ENCODE data around the gene SMOC1.

SMOC1 gene

DNA sequence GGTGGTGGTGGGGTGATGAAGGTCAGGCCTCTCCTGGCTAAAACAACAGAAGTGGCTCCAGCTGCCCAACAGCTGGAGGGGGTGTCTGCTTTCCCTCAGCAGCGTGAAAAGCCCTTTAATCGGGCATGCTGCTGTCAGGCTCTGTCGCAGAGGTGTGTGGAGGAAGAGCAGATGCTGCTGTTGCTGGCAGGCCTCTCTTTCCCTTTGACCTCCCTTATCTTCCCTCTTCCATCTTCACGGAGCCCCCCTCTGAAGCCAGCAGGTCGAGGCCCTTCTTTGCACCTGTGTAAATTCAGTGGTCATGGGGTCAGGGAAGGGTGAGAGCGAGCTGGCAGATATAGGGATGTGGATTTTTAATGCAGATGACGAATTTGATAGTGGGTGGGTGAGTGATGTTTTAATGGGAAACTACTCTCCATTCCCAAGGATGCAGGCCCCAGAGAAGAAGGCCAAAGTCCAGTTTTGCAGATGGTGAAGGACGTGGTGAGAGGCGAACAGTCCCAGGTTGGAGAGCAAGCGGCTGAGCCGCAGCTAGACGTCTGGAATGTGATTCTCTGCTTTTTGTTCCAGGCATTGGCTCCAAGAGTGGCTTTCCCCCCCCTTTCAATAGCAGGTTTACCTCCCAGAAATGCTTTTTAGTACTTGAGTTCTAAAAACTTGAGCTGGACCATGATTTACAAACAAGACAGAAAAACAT, 64.0 kb downstream of the SMOC1 start:
- DNase-seq = no peak

DNA sequence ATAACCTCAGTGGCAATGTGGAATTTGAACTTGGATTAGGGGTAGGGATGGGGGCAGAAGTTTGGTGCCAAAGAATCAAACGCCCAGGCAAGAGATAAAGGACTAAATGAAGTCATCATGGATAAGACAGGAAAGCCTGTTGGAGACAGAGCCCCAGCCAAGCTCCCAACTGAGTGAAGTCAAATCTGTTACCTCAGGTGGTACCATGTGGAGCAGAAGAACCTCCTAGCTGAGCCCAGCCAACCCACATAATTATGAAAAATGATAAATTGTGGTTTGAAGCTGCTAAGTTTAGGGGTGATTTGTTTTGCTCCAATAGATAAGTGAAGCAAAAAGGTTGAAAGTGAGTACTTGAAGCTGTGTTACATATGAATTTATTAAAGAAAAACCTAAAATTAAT, 66.1 kb downstream of the SMOC1 start:
- no peak for DNase-seq

DNA sequence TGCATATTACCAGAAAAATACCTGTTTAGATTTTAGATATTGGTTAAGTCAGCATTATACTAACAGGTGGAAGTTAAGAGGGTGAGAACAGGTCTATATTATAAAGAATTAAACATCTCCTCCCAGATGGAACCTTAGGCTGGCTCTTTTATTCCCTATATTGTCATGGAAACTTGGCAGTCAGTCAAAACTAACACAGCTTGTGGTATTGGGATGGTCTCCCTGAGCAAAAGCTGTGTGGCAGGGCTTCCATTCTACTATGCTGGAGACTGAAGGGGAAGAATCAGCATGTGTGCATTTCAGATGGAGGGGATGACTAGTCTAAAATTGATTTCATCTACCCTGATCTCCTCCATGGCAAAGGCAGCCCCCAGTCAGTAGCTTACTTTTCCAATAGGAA, 66.7 kb downstream of the SMOC1 start:
- DNase-seq = no peak

DNA sequence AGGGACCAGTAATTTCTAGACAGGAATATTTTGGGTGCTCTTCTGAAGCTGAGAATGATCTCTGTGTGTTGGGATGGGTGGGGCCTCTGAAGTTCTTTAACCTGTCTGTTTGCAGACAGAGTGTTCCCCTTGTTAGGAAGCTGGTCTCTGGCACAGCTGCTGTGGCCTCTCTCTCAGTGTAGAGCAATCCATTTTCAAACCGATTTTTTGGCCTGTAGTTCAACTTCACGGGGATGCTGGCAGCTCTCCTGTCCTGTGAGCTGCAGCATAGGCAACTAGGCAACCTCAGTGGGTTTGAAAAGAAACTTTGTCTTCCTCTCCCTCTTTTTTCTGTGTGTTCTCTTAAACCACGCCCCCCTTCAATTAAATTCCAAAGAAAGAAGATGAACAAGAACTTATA, 69.1 kb downstream of the SMOC1 start:
- no peak for DNase-seq

DNA sequence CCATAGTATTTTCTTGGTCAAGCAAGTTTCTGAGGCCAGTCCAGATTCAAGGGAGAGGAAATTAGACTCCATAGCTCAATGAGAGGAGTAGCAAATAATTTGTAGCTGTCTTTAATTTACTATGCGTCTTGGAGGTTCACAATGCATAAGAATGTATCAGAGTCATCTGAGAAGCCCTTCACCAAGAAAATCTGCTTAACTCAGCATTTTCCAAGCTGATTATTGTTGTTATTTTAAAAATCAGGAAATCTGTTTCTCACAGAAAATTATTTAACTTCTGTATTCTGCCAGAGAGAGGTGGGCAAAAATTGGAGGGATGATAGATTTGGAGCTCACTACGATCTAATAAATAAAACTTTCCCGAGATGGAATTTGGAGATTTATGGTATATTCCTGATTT, 72.0 kb downstream of the SMOC1 start:
- DNase-seq = no peak

DNA sequence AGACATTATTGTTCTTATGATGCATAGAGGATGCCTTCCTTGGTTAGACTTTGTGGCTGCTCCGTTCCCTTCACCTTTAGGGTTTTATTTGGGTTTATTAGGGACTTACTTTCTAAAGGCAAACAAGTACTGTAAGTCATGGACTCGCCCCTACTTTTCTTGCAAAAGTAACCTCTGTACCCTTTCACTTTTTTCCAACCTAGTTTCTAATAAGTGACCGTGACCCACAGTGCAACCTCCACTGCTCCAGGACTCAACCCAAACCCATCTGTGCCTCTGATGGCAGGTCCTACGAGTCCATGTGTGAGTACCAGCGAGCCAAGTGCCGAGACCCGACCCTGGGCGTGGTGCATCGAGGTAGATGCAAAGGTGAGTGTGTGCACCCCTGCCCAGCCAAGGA, 72.7 kb downstream of the SMOC1 start:
- DNase-seq = no peak

DNA sequence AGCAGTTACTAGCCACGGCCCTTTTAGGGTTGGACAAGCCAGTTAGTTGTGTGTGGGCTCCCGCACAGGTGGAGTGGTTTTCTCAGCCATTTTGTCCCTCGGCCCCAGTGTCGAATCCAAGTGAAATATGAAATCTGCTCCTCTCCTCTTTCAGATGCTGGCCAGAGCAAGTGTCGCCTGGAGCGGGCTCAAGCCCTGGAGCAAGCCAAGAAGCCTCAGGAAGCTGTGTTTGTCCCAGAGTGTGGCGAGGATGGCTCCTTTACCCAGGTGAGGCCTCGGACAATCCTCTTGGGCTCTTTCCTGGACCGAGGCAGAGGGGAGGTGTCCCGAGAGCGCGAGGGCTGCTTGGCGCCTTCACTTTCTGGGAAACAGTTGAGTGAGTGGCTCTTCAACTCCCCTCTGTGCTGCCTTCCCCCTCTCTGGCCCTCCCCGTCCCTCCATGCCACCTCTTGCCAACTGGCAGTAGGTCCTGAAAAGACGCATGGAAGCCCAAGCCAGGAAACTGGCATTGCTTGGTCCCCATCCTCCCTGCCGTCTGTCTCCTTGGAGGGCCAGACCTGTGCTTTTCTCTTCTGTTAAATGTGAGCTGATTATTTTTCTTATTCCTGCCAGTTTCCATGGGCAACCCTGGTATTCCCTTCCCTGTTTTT, 74.2 kb downstream of the SMOC1 start:
- no peak for DNase-seq

DNA sequence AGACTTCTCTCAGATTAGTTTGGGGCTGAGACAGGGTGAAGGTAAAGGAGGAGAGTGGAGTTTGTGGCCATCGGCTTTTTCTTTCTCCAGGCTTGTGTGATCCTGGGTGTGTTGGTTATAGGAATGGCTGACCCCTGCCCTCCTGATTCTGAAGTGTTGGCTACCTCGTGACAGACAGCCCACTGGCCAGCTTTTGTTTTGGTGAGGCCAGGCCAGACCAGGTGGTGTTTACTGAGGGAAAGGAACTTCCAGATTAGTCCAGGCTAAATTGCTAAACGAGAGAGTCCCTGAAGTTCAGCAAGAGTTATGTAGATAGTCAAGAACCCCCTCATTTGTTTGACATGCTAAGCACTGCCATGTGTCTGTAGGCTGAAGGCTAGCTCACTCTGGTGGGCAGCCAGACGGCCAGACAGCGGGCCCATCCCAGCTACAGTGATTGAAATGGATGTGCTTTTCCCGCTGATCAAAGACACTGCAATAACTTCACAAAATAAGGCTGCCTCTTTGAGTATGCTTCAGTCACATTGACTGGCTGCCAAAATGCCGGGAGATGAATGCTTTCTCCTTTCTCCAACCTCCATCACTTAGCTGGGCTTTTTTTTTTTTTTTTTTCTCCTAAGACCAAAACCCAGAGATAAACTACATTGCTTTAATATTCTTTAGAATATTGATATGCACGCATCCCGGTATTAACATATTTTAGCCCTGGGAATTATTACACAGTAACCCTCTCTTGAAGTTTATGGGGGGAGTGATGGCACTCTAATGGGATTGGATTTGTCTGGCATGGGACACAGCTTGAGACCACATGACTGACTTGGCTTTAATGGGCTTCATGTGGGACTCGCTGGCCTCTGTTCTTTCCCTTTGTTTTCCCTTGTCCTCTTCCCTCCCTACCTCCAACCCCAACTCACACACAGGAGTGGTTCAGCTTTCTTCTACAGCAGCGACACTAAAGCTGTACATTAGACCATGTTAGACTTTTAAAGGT, 76.9 kb downstream of the SMOC1 start:
- no peak for DNase-seq

DNA sequence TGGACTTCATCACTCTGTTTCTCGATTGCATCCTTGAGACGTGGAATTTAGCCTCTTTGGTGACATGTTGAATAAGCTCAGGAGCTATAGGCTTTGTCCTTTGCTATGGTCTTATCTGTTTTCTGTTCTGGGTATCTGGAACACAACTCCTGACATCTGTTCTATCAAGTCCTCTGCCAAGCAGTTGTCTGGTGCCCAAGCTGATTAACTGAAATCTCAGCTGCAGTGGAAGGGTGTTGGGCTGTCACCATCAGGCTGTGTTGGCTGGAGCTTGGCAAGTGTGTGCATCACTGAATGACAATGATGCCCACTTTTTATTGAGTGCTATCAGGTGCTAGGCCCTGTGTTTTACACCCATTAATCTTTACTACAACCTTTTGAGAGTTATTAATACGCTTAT, 77.8 kb downstream of the SMOC1 start:
- no peak for DNase-seq

DNA sequence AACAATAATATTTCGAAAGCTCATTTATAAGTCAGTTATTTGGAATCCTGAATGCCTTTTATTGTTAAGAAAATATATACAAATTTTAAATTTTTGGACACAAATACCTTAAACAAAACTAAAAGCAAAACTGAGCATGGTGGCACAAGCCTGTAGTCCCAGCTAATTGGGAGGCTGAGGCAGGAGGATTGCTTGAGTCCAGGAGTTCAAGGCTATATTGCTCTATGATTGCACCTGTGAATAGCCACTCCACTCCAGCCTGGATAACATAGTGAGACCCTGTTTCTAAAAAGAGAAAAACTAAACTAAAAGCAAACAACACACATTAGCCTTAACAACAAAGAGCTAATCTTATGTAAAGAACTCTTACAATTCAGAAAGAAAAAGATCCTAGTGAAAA, 78.8 kb downstream of the SMOC1 start:
- DNase-seq = no peak

DNA sequence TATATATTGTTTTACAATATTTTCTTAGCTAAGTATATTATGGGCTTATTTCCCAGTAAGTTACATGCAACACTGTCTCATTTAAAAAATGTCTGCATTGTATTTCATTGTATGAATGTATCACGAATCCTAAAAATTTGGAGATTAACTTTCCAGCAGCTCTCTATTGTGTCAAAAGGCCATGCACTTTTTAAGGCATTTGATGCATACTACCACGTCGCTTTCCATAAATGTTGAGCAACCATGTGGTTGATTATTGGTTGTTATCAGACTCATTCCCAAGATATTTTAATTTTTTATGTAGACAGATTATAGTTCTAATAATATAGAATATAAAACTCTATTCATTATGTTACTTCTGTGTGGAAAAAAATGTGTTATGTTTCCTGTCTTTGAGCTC, 79.9 kb downstream of the SMOC1 start:
- DNase-seq = no peak

DNA sequence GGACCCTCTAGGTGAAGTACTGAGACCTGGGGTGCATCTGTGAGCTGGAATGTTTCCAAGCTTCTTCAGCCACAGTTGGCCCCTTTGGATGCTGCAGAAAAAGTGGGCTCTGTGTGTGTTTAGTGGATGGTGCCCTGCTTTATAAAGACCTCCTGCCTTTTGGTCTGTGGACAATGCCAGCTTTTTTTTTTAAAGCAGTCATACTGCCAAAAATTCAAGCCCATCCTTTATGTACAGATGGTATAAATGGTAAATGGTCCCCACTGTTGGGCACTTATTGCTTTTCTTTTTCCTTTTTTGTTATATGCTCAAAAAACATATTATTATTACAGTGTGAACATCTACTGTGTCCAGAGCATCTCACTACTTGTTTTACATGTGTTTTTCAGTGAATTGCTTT, 81.1 kb downstream of the SMOC1 start:
- no peak for DNase-seq

DNA sequence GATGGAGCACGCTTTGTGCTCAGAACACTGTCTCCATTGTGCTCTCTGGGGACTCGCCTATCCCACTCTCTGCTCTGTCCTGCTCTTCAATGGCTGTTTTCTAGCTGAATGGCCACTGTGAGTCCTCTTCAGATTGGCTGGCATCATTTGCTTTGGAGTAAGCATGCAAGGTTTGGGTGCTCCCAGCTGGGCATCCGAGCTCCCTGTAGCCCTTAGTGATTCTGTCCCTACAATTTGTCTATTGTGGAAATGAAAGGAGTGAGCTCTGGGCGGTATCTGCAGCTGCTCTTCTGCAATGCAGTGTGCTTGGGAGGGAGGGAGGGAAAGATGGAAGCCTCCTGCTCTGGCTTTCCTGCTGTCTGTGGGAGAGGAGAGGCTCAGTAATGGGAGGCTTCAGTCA, 84.8 kb downstream of the SMOC1 start:
- no peak for DNase-seq

DNA sequence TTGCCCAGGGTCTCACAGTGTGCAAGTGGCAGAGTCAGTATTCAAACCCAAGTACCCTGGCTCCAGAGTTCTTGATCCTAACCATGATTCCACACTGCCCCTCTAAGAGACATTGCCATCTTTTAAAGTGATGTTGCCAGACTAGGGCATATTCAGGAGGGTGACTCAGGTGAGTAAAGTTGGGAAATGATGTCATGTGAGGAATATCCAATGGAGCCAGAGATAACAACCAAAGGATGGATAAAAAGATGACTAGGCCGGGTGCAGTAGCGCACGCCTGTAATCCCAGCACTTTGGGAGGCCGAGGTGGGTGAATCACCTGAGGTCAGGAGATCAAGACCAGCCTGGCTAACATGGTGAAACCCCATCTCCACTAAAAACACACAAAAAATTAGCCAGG, 85.6 kb downstream of the SMOC1 start:
- DNase-seq = no peak

DNA sequence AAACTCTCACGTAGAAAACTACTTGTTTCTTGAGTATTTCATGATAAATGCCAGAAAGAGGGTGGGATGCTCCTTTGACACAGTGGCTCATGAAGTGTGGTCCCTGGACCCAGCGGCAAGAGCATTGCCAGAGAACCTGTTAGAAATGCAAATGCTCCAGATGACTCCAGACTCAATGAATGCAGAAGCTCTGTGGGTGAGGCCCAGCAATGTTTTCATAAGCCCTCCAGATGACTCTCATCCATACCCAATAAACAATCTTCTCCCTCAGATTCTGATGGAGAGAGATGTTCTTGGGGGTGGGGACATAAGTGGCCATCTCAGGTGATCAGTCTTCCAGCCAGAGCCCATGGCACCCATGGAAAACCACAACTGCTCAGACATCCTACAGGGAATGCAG, 88.9 kb downstream of the SMOC1 start:
- DNase-seq = no peak

DNA sequence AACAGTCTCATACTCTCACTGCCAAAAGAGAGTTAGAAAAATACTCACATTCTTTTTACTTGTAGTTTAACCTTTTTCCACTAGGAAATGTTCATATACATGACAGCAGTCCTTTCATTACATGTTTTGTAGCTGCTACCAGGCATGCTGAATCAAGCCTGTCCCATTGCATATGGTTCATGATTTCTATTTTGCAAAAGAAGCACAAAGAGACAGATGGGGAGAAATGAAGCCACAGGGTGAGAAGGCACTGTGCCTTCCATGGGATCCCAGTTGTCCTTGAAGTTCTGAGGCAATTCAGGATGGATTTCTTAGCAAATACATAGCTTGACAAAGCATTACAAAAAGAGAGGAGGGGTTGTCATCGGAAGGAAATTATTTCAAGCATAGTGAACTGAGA, 89.5 kb downstream of the SMOC1 start:
- no peak for DNase-seq

DNA sequence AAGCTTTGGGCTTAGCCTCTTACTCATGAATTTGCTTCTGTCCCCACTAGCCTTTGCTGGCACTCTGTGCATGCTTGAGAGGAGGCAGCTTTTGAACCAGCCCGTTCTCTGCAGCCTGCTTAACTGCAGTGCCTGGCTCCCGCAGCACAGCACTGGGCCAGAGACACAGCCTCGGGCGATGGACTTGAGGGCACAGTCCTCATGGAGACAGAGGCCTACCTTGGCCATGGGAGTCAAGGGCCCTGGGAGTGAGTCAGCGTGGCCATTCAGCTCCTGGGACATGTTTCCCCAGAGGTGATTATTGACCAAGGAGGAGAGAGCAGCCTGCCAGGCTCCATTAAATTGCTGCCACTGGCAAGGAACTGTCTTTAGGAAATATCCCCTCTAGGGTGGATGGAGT, 93.5 kb downstream of the SMOC1 start:
- DNase-seq = no peak

DNA sequence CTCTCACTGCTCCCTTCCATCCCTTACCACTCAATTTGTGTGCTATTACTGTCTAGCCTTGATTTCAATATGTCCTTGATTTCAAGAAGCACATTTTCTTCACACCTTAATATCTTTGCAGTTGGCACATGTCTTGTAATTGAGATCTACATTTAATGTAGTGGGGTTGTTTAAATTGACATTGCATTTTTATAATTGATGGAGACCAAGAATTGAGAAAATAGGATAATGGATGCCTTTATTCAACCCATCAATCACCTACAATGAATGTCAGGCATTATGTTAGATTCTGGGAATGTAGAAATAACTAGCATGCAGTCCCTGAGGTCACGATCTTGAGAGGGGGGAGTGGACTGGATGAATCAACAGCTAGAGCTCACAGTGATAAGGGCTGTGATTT, 94.6 kb downstream of the SMOC1 start:
- no peak for DNase-seq

DNA sequence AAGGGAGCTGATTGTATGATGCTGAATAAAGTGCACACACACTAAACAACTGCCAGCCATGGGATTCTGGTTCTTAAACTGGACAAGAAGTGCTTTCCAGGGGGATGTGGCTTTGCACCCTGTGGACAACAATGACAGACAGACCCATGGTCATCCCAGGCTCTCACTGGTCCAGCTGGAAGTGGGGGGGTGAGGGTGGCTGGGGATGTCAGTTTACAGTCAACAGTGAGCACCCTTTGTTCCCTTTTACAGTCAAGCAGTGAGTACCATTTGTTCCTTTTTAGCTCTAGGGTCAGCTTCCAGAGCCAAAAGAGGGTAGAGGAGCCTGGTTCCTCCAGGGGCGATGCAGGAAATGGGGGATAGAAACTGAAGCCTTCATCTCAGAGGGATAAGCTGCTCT, 100.7 kb downstream of the SMOC1 start:
- no peak for DNase-seq

DNA sequence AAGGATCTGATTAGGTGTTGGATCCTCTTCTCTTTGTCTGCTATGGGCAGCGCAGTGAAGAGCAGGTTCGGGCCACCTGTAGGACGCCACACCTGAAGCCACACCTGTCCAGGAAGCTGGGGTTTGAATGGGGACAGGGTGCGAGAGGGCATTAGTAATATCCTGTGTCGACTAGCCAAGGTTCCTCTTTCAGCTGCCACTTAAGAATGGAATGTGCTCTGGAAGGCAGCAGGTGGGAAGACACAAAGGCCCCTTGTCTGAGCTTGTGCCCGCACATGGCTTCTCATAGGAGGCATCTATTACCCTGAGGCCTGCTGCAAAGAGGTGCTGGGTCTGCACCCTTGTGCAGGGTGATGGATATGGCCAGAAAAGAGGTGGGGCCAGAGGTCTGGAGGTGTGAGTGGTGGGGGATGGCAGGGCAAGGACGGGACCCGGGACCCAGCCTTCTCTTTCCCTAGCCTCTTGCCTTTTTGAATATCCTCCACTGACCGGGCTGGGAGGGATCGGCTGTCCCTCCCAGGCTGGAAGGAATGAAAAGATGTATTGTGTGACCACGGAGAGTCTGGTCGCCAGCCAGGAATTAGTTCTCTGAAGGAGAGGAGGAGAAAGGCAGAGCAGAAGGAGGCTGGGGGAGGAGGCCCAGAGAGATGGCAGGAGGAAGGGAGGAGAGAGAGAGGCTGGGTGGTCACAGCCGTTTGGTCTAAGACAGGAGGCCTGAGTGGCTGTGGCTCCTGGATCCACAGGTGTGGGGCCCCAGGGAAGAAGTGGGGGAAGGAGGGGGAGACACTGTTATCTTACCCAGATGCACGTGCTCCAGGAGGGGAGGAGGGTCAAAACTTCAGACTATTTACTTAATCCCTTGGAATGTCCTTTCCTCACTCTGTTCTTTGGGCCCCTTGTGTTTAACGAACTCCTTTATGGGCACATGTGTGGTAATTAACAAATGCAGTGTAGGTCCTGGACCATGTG, 101.5 kb downstream of the SMOC1 start:
- no peak for DNase-seq

DNA sequence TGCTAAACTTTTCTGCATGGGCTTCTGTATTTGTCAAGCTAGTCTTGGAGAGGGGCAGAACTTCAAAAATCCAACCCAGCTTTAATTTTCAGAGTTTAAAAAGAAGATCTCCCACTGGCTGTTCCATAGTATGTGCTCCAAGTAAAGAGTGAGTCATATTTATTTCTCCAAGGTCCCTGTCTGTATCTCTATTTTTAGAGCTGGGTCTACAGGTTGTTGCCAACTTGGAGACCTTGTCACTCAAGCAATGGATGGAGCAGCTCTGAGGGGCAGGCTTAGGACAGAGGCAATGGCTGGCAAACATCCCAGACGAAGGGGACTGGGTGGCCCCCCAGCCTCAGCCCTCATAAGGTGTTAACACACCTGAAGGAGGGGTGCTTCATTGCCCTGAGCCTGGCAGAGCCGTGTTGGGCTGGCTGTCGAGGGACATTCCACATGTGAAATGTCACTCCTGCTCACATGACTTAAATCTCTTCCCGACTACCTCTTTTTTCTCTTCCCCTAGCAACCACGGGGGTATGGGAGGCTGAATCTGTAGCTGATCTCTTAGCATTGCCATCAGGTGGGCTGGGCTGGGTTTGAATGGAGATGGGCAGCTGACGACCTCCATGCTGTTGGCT, 103.1 kb downstream of the SMOC1 start:
- no peak for DNase-seq

DNA sequence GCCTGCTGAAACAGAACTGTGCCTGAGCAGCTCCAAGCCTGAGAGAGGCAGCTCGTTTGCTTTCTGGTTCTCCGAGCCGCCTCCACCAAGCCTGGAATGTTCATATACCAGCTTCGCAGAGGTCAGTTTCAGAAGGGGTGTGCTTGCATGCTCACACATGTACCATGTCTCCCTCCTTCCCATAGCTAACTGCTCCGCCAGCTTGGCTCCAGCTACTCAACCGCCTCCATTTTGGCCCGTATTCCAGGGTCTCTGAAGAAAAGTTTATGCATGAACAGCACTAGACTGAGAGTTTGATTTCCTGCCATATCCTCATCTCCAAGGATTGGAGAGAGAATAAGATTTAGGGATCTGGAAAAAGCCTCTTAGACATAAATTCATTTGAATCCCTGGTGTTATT, 103.7 kb downstream of the SMOC1 start:
- no peak for DNase-seq
